C1 segment of cervical spinal cord (tissue), 14 donors: ENCODE measurements around the gene SPAAR.

Experiments used
- DNase-seq, 14 donors: peaks; one replicate each; lab custom pipeline; 2025; lab: John Stamatoyannopoulos, UW

Gene SPAAR

DNA sequence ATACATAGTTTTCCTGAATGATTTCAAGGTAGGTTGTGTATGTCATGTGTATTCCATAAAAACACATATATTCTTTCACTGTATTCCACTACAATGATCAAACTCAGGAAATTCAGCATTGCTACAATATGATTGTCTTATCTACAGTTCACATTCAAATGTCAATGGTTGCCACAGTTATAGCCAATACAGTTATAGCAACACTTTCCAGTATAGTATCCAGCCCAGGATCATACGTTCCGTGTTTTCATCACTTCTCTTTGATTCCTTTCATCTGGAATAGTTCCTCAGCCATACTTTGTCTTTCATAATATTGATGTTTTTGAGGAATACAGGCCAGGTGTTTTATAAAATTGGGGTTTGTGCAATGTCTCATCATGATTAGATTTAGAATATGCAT, 39.2 kb downstream of the SPAAR start:
- no peak for DNase-seq

DNA sequence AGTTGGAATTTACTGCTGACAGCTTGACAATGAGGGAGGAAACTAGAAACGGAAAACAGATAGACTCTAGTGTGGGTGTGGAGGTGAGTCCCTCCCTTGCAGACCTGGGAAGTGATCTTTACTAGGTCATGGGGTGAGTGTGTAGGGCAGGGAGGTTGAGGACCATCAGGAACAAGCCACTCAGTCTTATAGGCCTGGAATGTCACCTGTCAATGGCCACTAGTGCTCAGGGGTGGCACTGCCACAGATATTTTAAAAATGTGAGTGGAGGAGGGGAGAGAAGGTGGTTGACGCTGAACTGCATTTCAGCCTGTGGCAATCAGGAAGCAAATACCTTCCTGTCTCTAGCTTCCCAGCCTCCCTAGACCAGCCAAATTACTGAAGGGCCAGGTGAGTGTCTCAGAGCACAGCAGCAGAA, 39.6 kb downstream of the SPAAR start:
- no peak for DNase-seq

DNA sequence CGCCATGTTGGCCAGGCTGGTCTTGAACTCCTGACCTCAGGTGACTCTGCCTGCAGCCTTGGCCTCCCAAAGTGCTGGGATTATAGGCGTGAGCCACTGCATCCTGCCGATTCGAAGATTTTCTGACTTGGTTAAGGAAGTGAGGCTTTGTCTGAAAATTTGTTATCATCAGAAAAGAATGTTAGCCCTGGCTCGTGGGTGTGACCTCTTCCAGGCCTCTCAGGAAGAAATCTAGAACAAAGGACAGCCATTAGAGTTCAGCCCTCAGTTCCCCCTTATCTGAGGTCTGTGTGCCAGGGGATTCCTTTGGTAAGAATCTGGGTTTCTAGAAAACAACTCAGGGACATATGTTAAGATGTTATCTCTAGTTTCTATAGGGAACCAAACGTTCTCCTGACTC, 42.4 kb downstream of the SPAAR start:
- no peak for DNase-seq

DNA sequence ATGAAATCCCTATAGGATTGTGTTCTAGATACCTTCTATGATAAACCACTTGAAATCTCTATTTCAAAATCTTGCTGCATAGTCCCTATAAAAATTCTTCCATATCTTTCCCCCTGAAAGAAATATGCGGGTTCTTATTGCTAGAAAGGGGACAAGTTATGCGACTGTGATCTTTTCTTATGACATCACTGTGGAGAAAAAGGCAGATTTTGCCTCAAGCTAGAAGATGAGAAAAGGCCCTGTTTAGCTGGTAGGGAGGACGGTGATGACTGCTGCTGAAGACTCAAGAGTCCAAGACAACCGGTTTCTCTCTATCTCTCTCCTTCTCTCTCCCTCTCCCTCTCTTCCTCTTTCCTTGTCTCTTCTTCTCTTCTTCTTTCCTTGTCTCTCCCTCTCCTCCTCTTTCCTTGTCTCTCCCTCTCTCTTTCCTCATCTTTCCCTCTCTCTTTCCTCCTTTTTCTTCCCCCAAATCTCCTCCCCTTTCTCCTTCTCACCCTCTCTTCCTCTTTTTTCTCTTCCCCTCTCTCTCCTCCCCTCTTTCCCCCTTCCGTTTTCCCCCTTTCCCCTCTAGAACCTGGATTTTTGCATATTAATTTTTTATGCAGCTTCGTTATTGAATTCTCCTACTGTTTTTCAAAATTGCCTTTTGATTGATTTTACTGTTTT, 43.4 kb downstream of the SPAAR start:
- DNase-seq, result no peak

DNA sequence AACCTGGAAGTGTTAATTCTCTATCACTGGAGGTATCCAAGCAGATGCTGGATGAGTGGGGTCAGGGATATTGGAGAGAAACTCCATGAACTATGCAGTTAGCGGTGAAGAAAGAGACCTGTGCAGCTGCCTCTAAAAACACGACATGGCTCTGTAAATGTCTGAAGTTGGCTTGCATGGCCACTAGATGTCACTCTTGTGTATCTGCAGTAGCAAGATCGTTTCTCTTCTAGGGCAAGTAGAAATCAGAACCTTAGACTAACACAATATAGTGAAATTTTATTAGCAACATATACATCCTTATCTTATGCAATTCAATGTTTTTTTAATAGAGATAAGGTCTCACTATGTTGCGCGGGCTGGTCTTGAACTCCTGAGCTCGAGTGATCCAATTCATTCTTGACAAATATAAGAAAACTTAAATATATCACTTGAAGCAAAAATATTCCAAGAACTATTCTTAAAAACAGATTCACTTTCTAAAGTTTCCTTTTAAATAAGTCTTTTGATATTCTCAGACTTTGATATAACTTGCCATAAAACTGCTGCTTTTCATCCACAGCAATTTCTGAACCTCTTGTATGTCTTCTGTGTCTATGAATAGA, 45.8 kb downstream of the SPAAR start:
- DNase-seq, result peak in 6 of 14 donors; percentile 1 to 29 (median 5)

DNA sequence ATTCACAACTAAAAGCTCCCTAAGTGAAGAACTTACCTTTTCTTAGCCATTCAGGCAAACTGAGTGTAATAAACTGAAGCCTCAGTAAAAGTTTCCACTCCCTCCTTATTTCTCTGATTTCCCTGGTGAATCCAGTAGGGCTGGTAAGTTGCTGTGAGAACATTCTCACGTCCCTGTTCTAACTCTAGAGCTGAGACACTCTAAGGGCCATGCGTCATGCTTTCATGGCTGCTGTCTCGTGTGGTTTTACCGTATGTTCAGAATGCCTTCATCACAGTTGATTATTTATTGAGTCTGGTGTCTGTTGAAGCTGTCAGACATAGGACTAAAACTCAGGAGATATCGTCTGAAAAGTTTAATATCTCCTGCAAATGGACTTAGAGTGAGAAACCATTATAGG, 47.4 kb downstream of the SPAAR start:
- DNase-seq, result no peak

DNA sequence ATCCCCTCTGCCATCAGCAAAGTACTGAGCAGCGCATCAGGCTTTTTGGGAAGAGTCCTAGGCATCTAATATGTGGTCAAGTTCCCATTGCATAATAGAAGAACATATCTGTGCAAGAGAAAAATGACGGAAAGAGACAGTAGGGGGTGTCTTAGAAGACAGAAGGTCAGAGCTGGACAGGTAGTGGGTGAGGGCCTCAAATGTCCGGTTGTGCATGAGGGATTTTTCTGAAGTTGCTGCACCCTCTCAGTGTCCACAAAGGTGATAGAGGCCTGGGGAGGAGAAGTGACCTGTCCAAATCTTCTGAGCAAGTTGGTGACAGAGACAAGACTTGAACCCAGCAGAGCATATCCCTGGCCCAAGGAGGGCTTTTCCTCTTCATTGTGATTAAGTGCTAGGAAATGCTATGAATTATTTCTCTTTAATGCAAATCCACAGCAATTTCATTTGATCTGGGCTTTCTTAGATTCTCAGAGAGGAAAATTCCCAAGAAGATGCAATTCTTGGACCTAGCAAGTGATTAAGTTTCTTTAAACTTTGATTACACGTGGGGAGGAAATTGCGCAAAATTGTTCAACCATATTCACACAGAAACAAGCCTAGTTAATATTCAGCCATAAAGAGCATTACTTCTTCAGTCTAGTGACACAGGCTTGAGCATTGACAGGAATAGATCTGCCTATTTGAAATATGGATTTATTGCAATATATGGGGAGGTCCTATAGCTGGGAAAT, 49.0 kb downstream of the SPAAR start, which contains the start of gene OR2S2:
TSS of gene OR2S2 (minus strand) at position 51 of the 734 bp plus-strand sequence. CDS start 56 bp downstream, outside the sequence.
- DNase-seq, result no peak

DNA sequence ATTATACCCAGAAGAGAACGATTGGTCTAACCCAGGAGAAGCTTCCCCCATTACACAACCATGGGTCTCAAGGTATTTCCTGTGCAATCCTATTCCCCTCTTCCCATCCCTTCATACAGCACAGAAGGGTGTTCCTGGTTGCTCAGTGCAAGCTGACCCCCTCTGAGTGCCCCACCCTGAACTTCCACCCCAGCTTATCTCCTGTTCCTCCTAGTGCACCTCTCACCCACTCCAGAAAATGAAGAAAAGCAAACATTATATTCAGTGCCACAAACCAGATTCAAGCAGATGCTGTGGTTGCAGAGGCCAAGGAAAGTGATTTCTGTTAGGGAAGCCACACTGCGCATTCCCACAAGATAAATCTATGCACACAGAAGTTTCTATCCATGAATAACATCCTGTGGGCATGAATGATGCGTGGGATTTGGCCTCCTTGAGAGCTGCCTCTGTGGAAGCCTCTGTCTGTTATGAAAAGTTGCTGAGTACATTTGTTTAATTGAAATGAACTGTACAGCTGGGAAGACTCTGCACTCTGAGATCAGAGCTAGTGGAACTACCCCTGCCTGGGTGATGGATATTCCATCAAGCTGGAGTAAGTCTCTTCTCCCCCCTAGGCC, 50.9 kb downstream of the SPAAR start:
- DNase-seq, result no peak
